GM10266 (cell line): ENCODE measurements around the gene GCNA.
A peak's percentile ranks its signal among the peaks of the same experiment; 100 is the strongest.
"Not testable (repeated sequence)": the region's sequence is repeated elsewhere in the genome, so short reads cannot be mapped to it uniquely, and the experiment has no call there.

Experiments
- DNase-seq: peaks from one replicate; pipeline ENCODE4 v3.0.0; 2012; ENCODE audit errors: extremely low spot score
- CTCF ChIP-seq: IDR thresholded peaks from 2 replicates; pipeline ENCODE4 v1.5.1; 2012; ENCODE audit warnings: mild to moderate bottlenecking, low read depth; ENCODE audit not compliant: control insufficient read depth, insufficient read depth; ENCODE audit errors: missing control alignments

GCNA gene

GRCh38 chrX:71563921-71564320 is 14.3 kb upstream of the GCNA start:
- no peak for DNase-seq
- TF ChIP-seq CTCF = no peak

GRCh38 chrX:71565474-71566041 is 12.7 kb upstream of the GCNA start:
- no peak for TF ChIP-seq CTCF
- no peak for DNase-seq

GRCh38 chrX:71571390-71571789 is 6.8 kb upstream of the GCNA start:
- not testable (repeated sequence) for DNase-seq

- TF ChIP-seq CTCF = no peak
- no peak for DNase-seq
Measured at GRCh38 chrX:71573590-71573989, 4.6 kb upstream of the GCNA start.

GRCh38 chrX:71577682-71578081 is 555 bp upstream of the GCNA start:
- no peak for DNase-seq
- TF ChIP-seq CTCF = no peak

GRCh38 chrX:71579136-71579989 is 1.1 kb downstream of the GCNA start:
- peak; percentile 9 for DNase-seq
- no peak for TF ChIP-seq CTCF

- TF ChIP-seq CTCF = no peak
- DNase-seq = no peak
Measured at GRCh38 chrX:71579990-71580380, 1.7 kb downstream of the GCNA start.
